SK-N-SH (cell line): ENCODE data around the gene RDX. TPM values are rescaled to one million over a fixed set of nuclear protein-coding genes. Genes with fewer than 3 reads are reported as not detected.

Experiments used
- CTCF ChIA-PET: fragments of 300-600, 350-600 bp; formaldehyde crosslinking; extraction: SDS; loops from one replicate; lab custom pipeline; 2021; lab: Yijun Ruan, JAX
- POLR2A ChIA-PET: fragments of 350-600 bp; sonication (Branson Sonifier 250); formaldehyde crosslinking; extraction: SDS; loops from one replicate; lab custom pipeline; 2020; ENCODE audit warnings: antibody characterized with exemption, inconsistent platforms; lab: Yijun Ruan, JAX
- DNase-seq: peaks from one replicate; pipeline ENCODE4 v3.0.0; 2012
- H2AFZ ChIP-seq: fragments of 200-600 bp; sonication (generic); 2 replicates; pipeline ENCODE4 v1.8.1; 2016; ENCODE audit warnings: antibody characterized with exemption, mild to moderate bottlenecking, low read depth
- H3F3A ChIP-seq: fragments of 200-600 bp; sonication (generic); replicated peaks from 2 replicates; pipeline ENCODE3; 2016; ENCODE audit warnings: antibody characterized with exemption, mild to moderate bottlenecking; ENCODE audit not compliant: insufficient read depth
- H3K27ac ChIP-seq, 2 experiments: fragments of 200-500 bp in 1 of 2; fragments of 200-600 bp in 1 of 2; sonication (Bioruptor generic) in 1 of 2; sonication (generic), shearing (Covaris generic) in 1 of 2; 2 replicates each; pipeline versions ENCODE4 v1.5.1 to v1.6.1; 2014 to 2016; ENCODE audit warnings: low read depth in 2 of 2, inconsistent platforms in 1 of 2, low read length in 1 of 2, mild to moderate bottlenecking in 1 of 2, mixed read lengths in 1 of 2
- H3K27me3 ChIP-seq: fragments of 200-600 bp; sonication (generic), shearing (Covaris generic); 2 replicates; pipeline ENCODE4 v1.6.1; 2016; ENCODE audit warnings: mixed run types; ENCODE audit not compliant: insufficient read depth
- H3K36me3 ChIP-seq, 2 experiments: fragments of 200-500 bp in 1 of 2; fragments of 200-600 bp in 1 of 2; sonication (Bioruptor generic) in 1 of 2; sonication (generic) in 1 of 2; replicated peaks in 1 of 2; 2 replicates each; pipeline versions ENCODE3 to v1.5.1; 2014 to 2016; ENCODE audit warnings: low read length in 1 of 2, mild to moderate bottlenecking in 1 of 2; ENCODE audit not compliant: insufficient read depth in 2 of 2, control insufficient read depth in 1 of 2
- H3K4me1 ChIP-seq, 2 experiments: fragments of 200-500 bp in 1 of 2; fragments of 200-600 bp in 1 of 2; sonication (Bioruptor generic) in 1 of 2; sonication (generic), shearing (Covaris generic) in 1 of 2; 2 replicates each; pipeline versions ENCODE4 v1.5.1 to v1.6.1; 2014 to 2016; ENCODE audit warnings: low read depth in 1 of 2, low read length in 1 of 2, mixed run types in 1 of 2; ENCODE audit not compliant: insufficient read depth in 2 of 2, control insufficient read depth in 1 of 2
- H3K4me2 ChIP-seq: fragments of 200-600 bp; sonication (generic), shearing (Covaris generic); 2 replicates; pipeline ENCODE4 v1.6.1; 2017; ENCODE audit warnings: mixed run types
- H3K4me3 ChIP-seq, 2 experiments: fragments of 200-500 bp in 1 of 2; fragments of 200-600 bp in 1 of 2; sonication (Bioruptor generic) in 1 of 2; sonication (generic), shearing (Covaris generic) in 1 of 2; 2 replicates each; pipeline versions ENCODE4 v1.5.1 to v1.8.1; 2014 to 2016; ENCODE audit warnings: low read depth in 2 of 2, inconsistent platforms in 1 of 2, low read length in 1 of 2, mild to moderate bottlenecking in 1 of 2, mixed read lengths in 1 of 2, moderate library complexity in 1 of 2
- H3K79me2 ChIP-seq: fragments of 200-600 bp; sonication (generic); 2 replicates; pipeline ENCODE4 v1.8.1; 2017; ENCODE audit warnings: mild to moderate bottlenecking; ENCODE audit not compliant: insufficient read depth
- H3K9ac ChIP-seq: fragments of 200-600 bp; sonication (generic); 2 replicates; pipeline ENCODE4 v1.6.1; 2017; ENCODE audit warnings: mixed run types
- H3K9me2 ChIP-seq: fragments of 200-600 bp; sonication (generic); 2 replicates; pipeline ENCODE4 v1.6.1; 2017; ENCODE audit warnings: mixed run types
- H3K9me3 ChIP-seq: fragments of 200-600 bp; sonication (generic); 2 replicates; pipeline ENCODE4 v1.6.1; 2017; ENCODE audit warnings: mixed run types, mild to moderate bottlenecking, moderate library complexity
- H4K20me1 ChIP-seq: fragments of 200-600 bp; sonication (generic); 2 replicates; pipeline ENCODE4 v1.6.1; 2017; ENCODE audit warnings: mild to moderate bottlenecking, mixed run types; ENCODE audit not compliant: insufficient read depth
- ELF1 ChIP-seq: IDR thresholded peaks from 2 replicates; pipeline ENCODE4 v1.4.0; 2012
- EP300 ChIP-seq, 2 experiments: IDR thresholded peaks; 2 replicates each; pipeline versions ENCODE4 v1.4.0 to v1.6.1; 2012; ENCODE audit warnings: borderline replicate concordance in 1 of 2, low read depth in 1 of 2, low read length in 1 of 2
- FOXJ3 ChIP-seq: sonication (generic); formaldehyde crosslinking; IDR thresholded peaks from 2 replicates; pipeline ENCODE4 v1.5.1; 2020; ENCODE audit warnings: mild to moderate bottlenecking, missing genetic modification reagents
- GABPA ChIP-seq: IDR thresholded peaks from 2 replicates; pipeline ENCODE4 v1.4.0; 2012; ENCODE audit warnings: low read depth, mild to moderate bottlenecking
- MEF2A ChIP-seq: IDR thresholded peaks from 2 replicates; pipeline ENCODE4 v1.4.0; 2012; ENCODE audit warnings: low read depth, borderline replicate concordance
- MXI1 ChIP-seq: IDR thresholded peaks from 2 replicates; pipeline ENCODE4 v1.6.1; 2012; ENCODE audit warnings: mild to moderate bottlenecking, low read depth, low read length, improper control_type of control experiment
- NFIC ChIP-seq: IDR thresholded peaks from 2 replicates; pipeline ENCODE4 v1.4.0; 2012; ENCODE audit warnings: borderline replicate concordance
- PBX3 ChIP-seq: IDR thresholded peaks from 2 replicates; pipeline ENCODE4; 2012
- RAD21 ChIP-seq: IDR thresholded peaks from 2 replicates; pipeline ENCODE4 v1.6.1; 2012; ENCODE audit warnings: mild to moderate bottlenecking, low read length
- RXRA ChIP-seq: IDR thresholded peaks from 2 replicates; pipeline ENCODE4 v1.4.0; 2012; ENCODE audit warnings: low read depth, mild to moderate bottlenecking, borderline replicate concordance
- SIN3A ChIP-seq: IDR thresholded peaks from 2 replicates; pipeline ENCODE4 v1.6.1; 2012; ENCODE audit warnings: low read depth, mild to moderate bottlenecking, low read length, moderate library complexity, borderline replicate concordance
- TAF1 ChIP-seq: IDR thresholded peaks from 2 replicates; pipeline ENCODE4 v1.6.1; 2012; ENCODE audit warnings: low read depth, mild to moderate bottlenecking, low read length, moderate library complexity, borderline replicate concordance
- USF2 ChIP-seq: fragments of 150-350 bp; IDR thresholded peaks from 2 replicates; pipeline ENCODE4 v1.6.1; 2017; ENCODE audit warnings: antibody characterized with exemption, low read length, low read depth, borderline replicate concordance
- WGBS: methylation state at CpG from one replicate; pipeline ENCODE4 v1.1.6; 2017; ENCODE audit warnings: low lambda C conversion rate; 5-methylcytosine and 5-hydroxymethylcytosine counted together
- polyA plus RNA-seq, 3 experiments: library from polyadenylated mRNA; depleted of rRNA; stranded (reverse); fragments of >200 nt; gene quantifications; 2 replicates each; pipeline ENCODE4 v1.2.3, GENCODE V29; 2012
- TF ChIP-seq, protein P1 (sequence below): fragments of 200-600 bp; sonication (generic); IDR thresholded peaks from 2 replicates; pipeline ENCODE4 v1.6.1; 2017; ENCODE audit warnings: antibody characterized with exemption, mild to moderate bottlenecking, moderate library complexity
- TF ChIP-seq, protein P2 (sequence below): IDR thresholded peaks from 2 replicates; pipeline ENCODE4 v1.4.0; 2012; ENCODE audit warnings: low read depth

Gene RDX
- polyA plus RNA-seq, 1 of the 3 experiments (the other 2 are of a cell fraction): 29.4 TPM

GRCh38 chr11:110253525-110253924 lies 42.9 kb downstream of the RDX start:
- DNase-seq: no peak
- POLR2A ChIA-PET: no interaction called here

More at GRCh38 chr11:110253525-110253924, 42.9 kb downstream of the RDX start:
- no peak overlapping the region for H3K9ac ChIP-seq
- H2AFZ ChIP-seq: no peak overlapping the region
- TF ChIP-seq, protein P1, sequence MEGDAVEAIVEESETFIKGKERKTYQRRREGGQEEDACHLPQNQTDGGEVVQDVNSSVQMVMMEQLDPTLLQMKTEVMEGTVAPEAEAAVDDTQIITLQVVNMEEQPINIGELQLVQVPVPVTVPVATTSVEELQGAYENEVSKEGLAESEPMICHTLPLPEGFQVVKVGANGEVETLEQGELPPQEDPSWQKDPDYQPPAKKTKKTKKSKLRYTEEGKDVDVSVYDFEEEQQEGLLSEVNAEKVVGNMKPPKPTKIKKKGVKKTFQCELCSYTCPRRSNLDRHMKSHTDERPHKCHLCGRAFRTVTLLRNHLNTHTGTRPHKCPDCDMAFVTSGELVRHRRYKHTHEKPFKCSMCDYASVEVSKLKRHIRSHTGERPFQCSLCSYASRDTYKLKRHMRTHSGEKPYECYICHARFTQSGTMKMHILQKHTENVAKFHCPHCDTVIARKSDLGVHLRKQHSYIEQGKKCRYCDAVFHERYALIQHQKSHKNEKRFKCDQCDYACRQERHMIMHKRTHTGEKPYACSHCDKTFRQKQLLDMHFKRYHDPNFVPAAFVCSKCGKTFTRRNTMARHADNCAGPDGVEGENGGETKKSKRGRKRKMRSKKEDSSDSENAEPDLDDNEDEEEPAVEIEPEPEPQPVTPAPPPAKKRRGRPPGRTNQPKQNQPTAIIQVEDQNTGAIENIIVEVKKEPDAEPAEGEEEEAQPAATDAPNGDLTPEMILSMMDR: no peak
- TF ChIP-seq EP300 (IDR thresholded peaks at IDR 0.05; ENCODE audit: borderline replicate concordance in 1 of 2, low read depth in 1 of 2, low read length in 1 of 2) (no peak), TAF1 (no peak), MEF2A (no peak), FOXJ3 (CRISPR knock-in tag) (no peak), PBX3 (no peak), USF2 (no peak), SIN3A (no peak), ELF1 (no peak), GABPA (no peak), NFIC (no peak), MXI1 (no peak), RAD21 (no peak), RXRA (no peak)
- TF ChIP-seq, protein P2, sequence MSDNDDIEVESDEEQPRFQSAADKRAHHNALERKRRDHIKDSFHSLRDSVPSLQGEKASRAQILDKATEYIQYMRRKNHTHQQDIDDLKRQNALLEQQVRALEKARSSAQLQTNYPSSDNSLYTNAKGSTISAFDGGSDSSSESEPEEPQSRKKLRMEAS: no peak
- H4K20me1 ChIP-seq: no peaks in the 10 kb centered on the region
- CTCF ChIA-PET: no interaction called here
- H3K9me2 ChIP-seq: no peaks in the 10 kb centered on the region
- H3K4me2 ChIP-seq: no peak overlapping the region
- peaks cover 9% of the 10 kb centered on the region; the same call in 1 of the 2 replicates for H3K79me2 ChIP-seq
- H3K27ac ChIP-seq: no peak overlapping the region
- peaks cover 30% of the 10 kb centered on the region for H3F3A ChIP-seq
- H3K4me3 ChIP-seq: no peak overlapping the region
- H3K4me1 ChIP-seq: peaks cover 2 to 12% of the 10 kb centered on the region in 2 experiments; a peak in 2 of 4 replicates
- H3K36me3 ChIP-seq: peaks cover 35 to 59% of the 10 kb centered on the region in 2 experiments
- WGBS: 94% methylated on average over 3 of the region's 3 CpGs
- no peaks in the 10 kb centered on the region for H3K27me3 ChIP-seq
- H3K9me3 ChIP-seq: no peaks in the 10 kb centered on the region
